ENCODE measurements around the gene CPHXL2. TPM values are rescaled to one million over a fixed set of nuclear protein-coding genes. Genes with fewer than 3 reads are reported as not detected.

CPHXL2 gene
- total and polyA plus RNA-seq, 2 donors (not counting 1 experiment from before 2014, with no cell fraction given) = not detected

DNA sequence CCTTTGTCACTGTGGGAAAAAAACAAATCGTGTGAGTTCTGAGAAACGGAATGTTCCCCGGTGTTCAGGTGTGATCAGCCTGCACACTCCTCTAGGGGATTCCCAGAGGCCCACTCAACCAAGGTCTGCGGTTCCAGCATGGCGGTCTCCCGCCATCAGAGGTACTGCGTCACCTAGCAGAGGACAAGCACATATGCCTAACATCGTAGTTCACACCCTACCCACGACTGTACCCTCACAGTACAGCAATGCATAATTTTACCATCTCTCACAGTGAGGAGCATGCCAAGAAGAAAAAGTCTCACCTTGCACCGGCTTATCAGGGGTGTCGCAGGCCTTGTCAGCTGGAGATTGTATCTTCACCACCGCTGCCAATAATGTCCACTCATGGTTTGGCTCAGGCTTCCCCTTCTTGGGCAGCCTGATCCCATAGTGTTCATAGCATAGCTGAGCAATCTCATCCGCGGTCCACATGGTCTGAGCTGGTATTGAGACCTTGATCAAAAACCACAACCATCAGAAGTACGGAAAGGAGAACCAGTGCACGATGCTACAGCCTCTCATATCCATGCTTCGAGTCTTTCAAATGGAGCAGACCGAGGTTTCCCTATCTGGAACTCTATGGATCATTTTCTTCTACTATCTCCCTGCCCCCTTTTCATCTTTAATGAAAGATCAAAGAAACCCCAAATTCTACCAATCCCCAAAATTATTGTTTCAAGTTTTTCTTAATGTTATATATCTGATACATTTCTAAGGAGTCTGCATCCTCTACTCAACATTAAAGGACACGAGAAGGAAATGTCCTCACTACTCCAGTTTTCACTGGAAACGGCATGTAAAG, 56.3 kb downstream of the CPHXL2 start:
- no peaks in the 10 kb centered on the region for H3K9me3 ChIP-seq (ENCODE audit: control insufficient read depth, insufficient read depth, low read depth, low read length)
- peaks cover 5% of the 10 kb centered on the region for H3K79me2 ChIP-seq (ENCODE audit: control insufficient read depth, insufficient read depth, low read length)
- peaks cover 7% of the 10 kb centered on the region for H3K36me3 ChIP-seq (ENCODE audit: control insufficient read depth, insufficient read depth, low read length)
- no peak for DNase-seq (ENCODE audit: low read depth in 2 of 2)
- TF ChIP-seq CTCF (conservative IDR thresholded peaks at IDR 0.05 in 1 of 2, IDR thresholded peaks at IDR 0.05 in 1 of 2; ENCODE audit: low read depth in 1 of 2, low read length in 2 of 2) (no peak), EZH2 (IDR thresholded peaks at IDR 0.05; ENCODE audit: low read length, missing control alignments) (no peak)
- no peaks in the 10 kb centered on the region for H3K27me3 ChIP-seq (ENCODE audit: control insufficient read depth, insufficient read depth, low read length)
- H4K20me1 ChIP-seq (ENCODE audit: control insufficient read depth, extremely low read depth, insufficient read depth, low read length) = no peaks in the 10 kb centered on the region
- H3K4me2 ChIP-seq (ENCODE audit: extremely low read depth, insufficient read depth, low read length) = no peak overlapping the region
- H3K4me3 ChIP-seq (replicated peaks in 1 of 4; ENCODE audit: control extremely low read depth in 1 of 4, insufficient read depth in 1 of 4, low read depth in 3 of 4, low read length in 4 of 4) = no peak overlapping the region
- H3K9ac ChIP-seq (ENCODE audit: insufficient read depth, low read length) = no peak overlapping the region
- H2AFZ ChIP-seq (ENCODE audit: low read length) = no peak overlapping the region
- peaks cover 4% of the 10 kb centered on the region for H3K4me1 ChIP-seq (ENCODE audit: control insufficient read depth, extremely low read depth, insufficient read depth, low read length)
- H3K27ac ChIP-seq (ENCODE audit: insufficient read depth, low read length) = no peak overlapping the region

GRCh38 chr16:75618780-75619179, 58.0 kb downstream of the CPHXL2 start:
- Histone ChIP-seq H3K4me3 (replicated peaks in 1 of 4; ENCODE audit: control extremely low read depth in 1 of 4, insufficient read depth in 1 of 4, low read depth in 3 of 4, low read length in 4 of 4) (no peak overlapping the region), H3K4me2 (ENCODE audit: extremely low read depth, insufficient read depth, low read length) (no peak overlapping the region), H3K4me1 (ENCODE audit: control insufficient read depth, extremely low read depth, insufficient read depth, low read length) (peaks cover 5% of the 10 kb centered on the region), H3K27ac (ENCODE audit: insufficient read depth, low read length) (no peak overlapping the region), H3K27me3 (ENCODE audit: control insufficient read depth, insufficient read depth, low read length) (no peaks in the 10 kb centered on the region), H2AFZ (ENCODE audit: low read length) (no peak overlapping the region), H4K20me1 (ENCODE audit: control insufficient read depth, extremely low read depth, insufficient read depth, low read length) (no peaks in the 10 kb centered on the region), H3K36me3 (ENCODE audit: control insufficient read depth, insufficient read depth, low read length) (peaks cover 7% of the 10 kb centered on the region), H3K9me3 (ENCODE audit: control insufficient read depth, insufficient read depth, low read depth, low read length) (no peaks in the 10 kb centered on the region), H3K79me2 (ENCODE audit: control insufficient read depth, insufficient read depth, low read length) (peaks cover 5% of the 10 kb centered on the region), H3K9ac (ENCODE audit: insufficient read depth, low read length) (no peak overlapping the region)
- DNase-seq (ENCODE audit: low read depth in 2 of 2) = no peak
- TF ChIP-seq CTCF (conservative IDR thresholded peaks at IDR 0.05 in 1 of 2, IDR thresholded peaks at IDR 0.05 in 1 of 2; ENCODE audit: low read depth in 1 of 2, low read length in 2 of 2) (no peak), EZH2 (IDR thresholded peaks at IDR 0.05; ENCODE audit: low read length, missing control alignments) (no peak)

DNA sequence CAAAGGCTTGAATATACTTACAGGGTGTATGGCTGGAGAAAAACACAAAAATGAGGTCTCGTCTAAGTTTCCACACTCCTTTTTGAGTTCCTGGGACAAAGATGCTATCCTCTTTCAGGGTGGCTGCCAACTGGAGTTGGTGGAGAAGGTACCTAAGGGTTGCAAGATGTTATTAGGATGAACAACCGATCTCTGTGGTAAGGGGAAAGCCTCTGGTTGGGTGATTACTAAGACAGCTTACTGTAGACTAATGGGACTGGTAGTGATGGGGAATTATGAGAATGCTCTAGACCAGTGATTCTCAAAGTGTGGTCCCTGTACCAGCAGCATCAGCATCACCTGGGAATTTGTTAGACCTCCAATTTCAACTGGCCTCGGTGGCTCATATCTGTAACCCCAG, 59.7 kb downstream of the CPHXL2 start:
- peaks cover 2% of the 10 kb centered on the region for H3K4me1 ChIP-seq (ENCODE audit: control insufficient read depth, extremely low read depth, insufficient read depth, low read length)
- H3K9ac ChIP-seq (ENCODE audit: insufficient read depth, low read length) = no peak overlapping the region
- H3K4me3 ChIP-seq (replicated peaks in 1 of 4; ENCODE audit: control extremely low read depth in 1 of 4, insufficient read depth in 1 of 4, low read depth in 3 of 4, low read length in 4 of 4) = no peak overlapping the region
- H3K9me3 ChIP-seq (ENCODE audit: control insufficient read depth, insufficient read depth, low read depth, low read length) = no peaks in the 10 kb centered on the region
- no peaks in the 10 kb centered on the region for H4K20me1 ChIP-seq (ENCODE audit: control insufficient read depth, extremely low read depth, insufficient read depth, low read length)
- no peaks in the 10 kb centered on the region for H3K27me3 ChIP-seq (ENCODE audit: control insufficient read depth, insufficient read depth, low read length)
- H3K36me3 ChIP-seq (ENCODE audit: control insufficient read depth, insufficient read depth, low read length) = peaks cover 10% of the 10 kb centered on the region
- H2AFZ ChIP-seq (ENCODE audit: low read length) = no peak overlapping the region
- peaks cover 2% of the 10 kb centered on the region for H3K79me2 ChIP-seq (ENCODE audit: control insufficient read depth, insufficient read depth, low read length)
- TF ChIP-seq EZH2 (IDR thresholded peaks at IDR 0.05; ENCODE audit: low read length, missing control alignments) = no peak
- no peak for TF ChIP-seq CTCF (conservative IDR thresholded peaks at IDR 0.05 in 1 of 2, IDR thresholded peaks at IDR 0.05 in 1 of 2; ENCODE audit: low read depth in 1 of 2, low read length in 2 of 2)
- no peak overlapping the region for H3K4me2 ChIP-seq (ENCODE audit: extremely low read depth, insufficient read depth, low read length)
- H3K27ac ChIP-seq (ENCODE audit: insufficient read depth, low read length) = no peak overlapping the region
- no peak for DNase-seq (ENCODE audit: low read depth in 2 of 2)
